ENCODE data around the gene CEP131.
"Not testable (repeated sequence)": the region's sequence is repeated elsewhere in the genome, so short reads cannot be mapped to it uniquely, and the experiment has no call there.

CEP131 gene

DNA sequence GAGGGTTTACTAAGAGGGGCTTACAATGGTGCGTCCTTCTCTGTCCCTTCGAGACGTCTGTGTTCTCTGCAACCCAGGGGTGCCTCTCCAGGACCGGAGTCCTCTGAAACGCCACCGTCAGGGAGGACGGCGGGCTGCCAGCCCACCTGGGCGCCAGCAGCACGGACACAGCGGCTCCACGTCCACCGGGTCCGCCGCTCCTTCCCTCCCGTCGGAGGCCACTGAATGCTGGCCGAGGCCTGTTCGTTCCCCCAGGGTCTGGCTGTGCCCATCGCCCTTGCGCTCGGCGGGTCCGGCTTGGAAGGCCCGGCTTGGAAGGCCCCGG is 15.7 kb upstream of the CEP131 start:
- no peak for DNase-seq

DNA sequence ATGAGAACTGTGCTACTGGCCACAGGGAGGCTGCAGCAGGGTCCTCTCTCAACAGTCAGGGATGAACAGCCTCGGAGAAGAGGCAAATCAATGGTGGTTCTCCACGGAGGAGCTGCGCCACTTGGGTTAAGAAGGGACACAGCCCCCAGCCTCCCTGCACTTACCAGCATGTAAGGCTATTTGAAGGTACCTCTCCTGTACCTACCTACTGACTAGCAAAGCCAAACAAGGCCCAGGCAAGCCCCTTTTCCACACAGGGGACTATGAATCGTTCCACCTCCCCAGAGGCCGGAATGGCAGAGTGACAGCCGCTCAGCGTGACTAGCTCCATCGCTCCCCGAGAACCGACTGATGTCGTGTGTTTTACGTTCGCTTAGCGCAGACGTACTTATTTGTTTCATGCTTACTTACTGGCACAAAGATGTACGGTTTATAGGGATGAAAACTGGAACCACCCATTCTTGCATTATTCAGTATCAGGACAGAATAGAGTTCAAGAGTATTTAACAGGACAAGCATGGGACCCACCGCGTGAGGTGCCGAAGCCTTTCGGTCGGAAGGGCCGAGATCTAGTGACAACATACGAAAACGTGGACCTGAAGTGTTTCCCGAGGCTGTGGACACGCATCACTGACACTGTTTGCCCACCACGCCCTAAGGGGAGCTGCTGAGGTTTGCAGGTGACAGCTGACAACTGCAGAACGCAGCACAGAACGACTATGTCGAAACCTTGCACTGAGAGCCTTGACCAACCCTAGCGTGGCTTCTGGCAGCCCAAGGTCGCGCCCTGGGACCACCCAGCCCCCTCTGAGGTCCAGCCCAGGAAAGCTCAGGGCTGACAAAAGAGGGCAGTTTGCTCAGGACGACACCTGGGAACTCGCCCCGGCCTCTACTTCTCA is 15.1 kb upstream of the CEP131 start:
- DNase-seq, result no peak

DNA sequence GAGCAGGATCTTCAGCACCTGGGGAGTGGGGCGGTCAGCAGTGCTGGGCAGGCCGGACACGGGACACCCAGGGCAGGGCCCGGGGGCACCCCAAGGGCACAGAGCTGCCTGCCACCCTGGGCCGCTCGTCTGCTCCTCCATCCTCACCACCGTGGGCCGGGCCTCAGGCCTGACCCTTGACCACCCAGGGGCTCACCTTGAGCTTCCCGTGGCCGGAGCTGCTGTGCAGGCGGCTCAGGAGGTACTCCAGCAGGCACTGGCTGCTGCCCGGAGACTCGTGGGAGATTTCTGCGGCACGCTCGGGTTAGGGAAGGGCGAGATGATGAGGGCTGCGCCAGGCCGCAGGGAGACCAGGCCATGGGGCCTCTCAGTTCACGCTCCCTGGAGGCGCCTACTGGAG is 14.0 kb upstream of the CEP131 start:
- DNase-seq, result no peak

DNA sequence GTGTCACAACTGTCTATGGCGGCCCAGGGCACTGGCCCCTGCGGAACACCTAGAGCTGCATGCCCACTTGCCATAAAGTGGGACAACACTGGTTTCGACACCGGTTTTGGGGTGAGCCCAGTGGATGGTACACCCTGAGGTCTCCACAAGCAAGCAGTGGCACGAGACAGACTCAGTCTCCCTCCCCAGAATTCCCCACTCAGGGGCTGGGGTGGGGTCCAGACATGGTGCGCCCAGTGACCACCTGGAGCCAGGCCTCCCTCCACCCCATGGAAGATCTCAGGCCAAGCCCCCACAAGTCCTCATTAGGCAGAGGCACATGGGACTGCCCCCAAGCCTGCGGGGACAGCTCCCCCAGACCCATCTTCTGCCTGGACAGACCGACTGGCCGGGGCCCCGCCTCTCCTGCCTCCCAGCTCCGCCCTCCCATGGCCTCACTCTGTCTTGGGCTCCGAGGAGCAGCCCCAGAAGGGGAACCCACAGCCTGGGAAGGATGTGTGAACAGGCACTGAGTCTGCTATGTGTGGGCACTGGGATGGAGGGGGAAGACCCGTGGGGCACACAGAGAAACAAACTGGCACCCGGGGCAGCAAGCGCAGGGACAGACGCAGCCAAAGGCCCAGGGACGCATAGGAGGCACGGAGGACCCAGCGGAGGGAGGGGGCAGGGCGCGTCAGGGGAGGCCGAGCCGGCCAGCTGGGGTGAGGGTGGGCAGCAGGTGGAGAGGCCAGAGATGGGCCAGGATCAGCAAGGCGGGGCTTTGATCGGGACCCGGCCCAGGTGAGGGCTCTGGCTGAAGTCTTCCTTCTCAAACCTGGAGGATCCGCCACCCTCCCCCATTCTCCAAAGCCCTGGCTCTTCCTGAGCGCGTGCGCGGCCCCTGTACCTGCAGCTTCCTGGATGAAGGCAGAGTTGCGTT is 13.3 kb upstream of the CEP131 start:
- DNase-seq, result no peak

DNA sequence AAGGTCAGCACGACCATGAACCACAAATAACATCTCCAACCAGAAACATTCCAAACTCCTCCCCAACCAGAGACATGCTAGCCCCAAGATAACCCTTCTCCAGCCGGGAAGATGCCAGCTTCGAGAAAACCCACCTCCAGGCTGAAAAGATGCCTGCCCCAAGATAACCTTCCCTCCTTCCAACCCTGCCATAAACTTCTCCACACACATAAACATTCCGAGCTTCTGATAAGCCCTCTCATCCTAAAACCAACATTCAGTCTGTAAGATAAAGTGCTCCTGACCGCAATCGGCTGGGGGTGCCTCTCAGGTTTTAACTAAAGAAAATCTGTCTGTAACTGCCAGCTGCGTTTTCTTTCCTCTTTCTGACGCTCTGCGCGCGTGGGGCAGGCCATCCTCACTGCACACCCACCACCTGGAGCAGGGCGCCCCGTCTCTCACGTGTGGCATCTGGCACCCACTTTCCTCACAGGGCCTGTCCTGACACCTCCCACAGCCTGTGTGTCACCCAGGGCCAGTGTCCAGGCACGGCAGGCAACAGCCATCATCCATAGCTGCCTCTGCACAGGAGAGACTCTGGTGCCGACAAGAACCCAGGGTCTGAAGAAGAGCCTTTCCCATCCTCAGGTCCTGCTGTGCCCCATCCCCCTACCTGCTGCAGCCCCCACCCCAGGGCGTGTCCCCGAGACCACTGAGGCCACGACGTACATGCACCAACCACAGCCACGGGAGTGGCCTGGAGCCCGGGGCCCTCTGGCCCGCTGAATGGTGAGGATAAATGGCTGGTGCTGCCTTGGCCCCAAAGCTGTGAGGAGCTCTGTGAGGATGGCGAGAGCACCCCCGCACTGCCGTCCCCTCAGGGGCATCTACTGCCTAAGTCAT is 12.4 kb upstream of the CEP131 start:
- no peak for DNase-seq

DNA sequence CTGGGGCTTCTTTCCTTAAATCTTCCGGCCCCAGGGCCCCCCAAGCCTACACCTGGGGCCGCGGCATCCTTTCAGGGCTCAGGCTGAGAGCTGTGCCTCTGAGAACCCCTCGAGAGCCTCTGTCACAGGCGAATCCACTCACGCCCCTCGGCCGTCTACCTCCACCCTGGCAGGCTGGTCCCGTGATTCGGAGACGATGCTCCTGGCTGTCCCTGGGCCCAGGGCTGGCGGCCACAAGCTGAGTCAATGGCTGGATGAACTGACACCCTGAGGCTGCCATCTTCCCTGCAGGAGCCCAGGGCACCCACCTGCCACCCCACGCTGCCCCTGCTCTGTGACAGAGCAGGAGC is 11.7 kb upstream of the CEP131 start:
- no peak for DNase-seq

DNA sequence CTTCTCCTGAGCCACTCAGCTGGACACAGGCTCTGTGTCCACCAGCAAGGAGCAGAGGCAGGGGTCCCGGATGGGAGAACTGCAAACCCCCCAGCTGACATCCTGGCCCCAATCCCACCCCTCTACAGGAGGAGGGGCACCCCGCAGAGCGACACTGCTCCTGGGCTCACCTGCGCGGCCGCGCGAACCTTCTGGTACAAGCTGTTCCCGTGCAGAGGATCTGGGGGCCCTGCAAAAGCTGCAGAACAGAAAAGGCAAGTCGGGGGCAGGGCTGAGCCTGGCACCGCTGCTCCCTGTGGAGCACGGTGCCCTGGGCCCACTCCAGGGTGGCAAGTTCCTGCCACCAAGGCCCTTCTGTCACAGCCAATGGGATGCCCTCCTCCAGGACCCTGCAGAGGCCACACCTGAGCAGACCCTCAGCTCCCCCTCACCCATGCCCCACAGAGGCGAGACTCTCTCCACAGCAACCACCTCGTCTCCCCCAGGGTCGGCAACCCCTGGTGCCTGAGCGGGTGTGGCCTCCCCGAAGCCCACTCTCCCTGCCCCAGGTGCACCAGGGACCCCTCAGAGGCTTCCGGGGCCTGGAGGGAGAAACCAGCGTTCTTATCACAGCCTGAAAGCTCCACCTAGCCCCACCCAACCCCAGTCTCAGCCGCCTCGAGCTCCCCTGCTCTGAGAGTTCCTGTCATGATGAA is 11.2 kb upstream of the CEP131 start:
- DNase-seq, result no peak

DNA sequence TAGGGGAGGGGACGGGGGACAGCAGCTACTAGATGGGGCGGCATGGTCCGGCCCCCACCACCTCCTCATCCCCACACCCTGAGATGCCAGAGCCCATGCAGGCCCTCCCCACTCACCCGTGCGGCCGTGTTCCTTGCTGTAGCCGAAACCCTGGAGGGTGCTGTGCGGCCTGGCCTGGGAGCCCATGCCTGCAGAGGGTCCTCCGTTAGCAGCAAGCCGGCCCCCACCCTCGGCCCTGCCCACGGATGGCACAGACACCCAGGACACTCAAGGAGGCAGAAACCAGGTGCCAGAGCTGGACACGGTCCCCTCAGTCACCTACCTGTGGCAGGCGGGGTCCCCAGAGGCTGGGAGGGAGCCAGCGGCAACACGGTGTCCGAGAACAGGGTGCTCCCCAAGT is 10.6 kb upstream of the CEP131 start:
- DNase-seq, result no peak

DNA sequence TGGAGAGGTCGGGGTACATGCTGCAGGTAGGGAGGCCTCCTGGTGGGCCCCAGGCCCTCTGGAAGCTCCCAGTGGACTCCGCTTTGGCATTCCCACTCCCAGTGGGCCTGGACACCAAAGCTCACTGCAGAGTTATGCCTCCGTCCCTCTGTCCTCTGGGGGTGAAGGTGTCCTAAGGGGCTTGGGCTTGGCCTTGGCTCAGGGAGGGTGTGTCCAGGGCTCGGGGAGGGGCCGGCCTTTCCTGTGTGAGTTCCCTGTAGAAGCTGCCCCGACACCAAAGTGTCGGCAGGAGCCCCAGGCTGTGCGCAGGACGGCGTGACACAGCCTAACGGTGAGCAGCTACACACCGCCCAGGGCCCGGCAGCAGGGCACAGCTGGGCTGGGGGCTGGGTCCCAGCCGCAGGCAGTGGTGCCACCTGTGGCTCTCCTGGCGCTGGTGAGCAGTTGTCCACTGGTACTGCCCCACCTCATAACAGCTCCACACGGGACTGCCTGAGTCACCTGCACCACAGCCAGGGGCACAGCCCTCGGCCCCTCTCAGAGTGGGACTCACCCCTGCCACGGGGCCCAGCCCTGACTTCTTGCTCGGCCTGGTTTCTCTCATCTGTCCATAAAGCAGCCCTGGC is 10.0 kb upstream of the CEP131 start:
- DNase-seq, result no peak

DNA sequence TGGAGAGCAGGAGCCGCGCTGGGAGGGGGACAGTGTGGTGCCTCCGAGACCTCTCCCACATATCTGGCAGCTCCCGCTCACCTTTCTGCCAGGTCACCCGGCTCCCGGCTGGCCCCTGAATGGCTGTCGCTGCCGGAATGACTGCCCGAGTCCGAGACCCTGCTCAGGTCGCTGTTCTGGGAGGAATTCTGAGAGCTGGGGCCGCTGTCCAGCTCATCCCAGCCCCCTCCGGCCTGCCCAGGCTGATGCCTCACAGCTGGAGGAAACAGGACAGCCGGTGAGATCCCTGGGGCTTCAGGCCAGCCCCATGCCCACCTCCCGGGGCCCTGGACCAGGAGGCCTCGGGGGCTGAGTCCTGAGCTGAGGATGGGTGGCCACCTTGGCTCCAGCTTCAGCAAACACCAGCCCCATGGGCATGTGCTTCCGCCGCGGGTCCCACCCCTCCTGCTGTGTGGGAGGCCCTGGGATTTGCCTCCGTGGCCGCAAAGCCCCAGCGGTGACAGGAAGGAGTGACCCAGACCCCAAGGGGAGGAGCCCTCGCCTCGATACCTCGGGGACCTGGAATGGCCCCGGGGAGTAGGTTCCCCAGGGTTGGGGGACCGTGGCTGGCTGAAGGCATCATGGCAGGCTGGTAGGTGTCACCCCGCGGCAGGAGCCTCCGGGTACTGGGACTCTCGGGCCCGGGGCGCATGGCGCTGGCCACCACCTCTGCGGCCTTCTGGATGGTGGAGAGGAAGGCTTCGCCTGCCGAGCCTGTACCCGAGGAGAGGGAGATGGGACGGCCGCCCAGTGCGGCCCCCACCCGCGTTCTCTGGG is 9.2 kb upstream of the CEP131 start:
- no peak for DNase-seq

DNA sequence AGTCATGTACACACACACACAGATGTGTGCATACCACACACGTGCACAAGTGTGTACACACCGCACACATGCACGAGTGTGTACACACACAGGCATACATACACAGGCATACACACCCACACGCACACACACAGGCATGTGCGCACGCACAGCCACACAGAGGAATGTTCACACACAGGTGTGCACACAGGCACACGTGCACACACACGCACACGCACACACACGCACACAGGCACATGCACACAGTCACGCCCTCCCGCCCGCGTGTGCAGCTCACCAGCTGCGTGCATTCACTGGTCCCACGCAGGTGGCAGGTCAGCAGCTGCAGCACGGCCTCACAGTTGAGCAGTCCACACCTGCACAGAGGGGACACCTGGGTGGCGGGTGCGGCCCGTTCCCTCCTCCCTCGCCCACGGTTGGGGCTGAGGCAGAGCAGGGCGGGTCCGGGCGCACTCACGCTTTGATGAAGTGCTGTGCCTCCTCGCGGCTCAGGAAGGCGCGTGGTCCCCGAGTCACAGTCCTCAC is 8.4 kb upstream of the CEP131 start:
- no peak for DNase-seq

DNA sequence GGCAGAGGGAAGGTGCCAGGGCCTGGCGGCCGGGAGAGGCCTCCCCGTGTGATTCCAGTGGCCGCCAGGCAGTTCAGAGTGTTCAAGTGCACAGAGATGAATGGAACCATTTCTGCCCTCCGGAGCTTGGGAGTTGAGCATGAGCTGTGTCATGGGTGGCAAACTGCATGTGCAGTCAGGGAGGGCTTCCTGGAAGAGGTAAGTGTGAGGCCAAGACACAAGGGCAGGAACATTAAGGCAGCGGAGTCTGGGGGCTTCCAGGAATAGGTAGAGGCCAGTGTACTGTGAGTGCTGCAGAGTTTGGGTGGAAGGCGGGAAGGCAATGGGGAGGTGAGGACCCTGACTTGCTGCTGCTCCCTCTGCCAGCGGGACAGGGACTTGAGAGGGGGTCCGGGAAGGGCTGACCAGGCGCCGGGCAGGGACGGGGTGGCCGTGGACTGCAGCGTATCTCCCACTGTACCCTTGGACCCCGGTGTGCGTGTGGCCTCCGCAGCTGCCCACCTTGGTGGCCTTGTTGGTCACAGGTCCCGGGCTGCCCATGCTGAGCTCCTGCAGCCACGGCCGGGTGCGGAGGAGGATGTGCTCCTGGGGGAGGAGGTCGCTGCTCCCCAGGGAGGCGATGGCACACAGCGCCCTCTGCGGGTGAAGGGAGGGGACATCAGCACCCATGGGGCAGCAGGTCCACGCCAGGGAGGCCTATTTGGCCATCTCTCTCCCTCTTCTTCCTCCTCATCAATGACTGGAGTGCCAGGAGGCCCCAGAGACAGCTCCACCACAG is 7.5 kb upstream of the CEP131 start:
- DNase-seq, result no peak

DNA sequence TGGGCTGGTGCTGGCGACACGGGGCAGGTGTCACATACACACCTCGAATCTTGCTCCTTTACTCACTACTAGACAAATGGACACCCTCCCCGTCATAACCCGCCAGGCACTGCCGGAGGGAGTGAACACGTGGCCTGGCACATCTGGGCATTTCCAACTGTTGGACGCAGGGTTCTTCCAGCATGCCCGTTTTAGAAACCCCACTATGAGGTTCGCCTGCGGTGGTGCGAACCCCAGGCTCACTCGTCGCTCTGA is 6.8 kb upstream of the CEP131 start:
- no peak for DNase-seq

DNA sequence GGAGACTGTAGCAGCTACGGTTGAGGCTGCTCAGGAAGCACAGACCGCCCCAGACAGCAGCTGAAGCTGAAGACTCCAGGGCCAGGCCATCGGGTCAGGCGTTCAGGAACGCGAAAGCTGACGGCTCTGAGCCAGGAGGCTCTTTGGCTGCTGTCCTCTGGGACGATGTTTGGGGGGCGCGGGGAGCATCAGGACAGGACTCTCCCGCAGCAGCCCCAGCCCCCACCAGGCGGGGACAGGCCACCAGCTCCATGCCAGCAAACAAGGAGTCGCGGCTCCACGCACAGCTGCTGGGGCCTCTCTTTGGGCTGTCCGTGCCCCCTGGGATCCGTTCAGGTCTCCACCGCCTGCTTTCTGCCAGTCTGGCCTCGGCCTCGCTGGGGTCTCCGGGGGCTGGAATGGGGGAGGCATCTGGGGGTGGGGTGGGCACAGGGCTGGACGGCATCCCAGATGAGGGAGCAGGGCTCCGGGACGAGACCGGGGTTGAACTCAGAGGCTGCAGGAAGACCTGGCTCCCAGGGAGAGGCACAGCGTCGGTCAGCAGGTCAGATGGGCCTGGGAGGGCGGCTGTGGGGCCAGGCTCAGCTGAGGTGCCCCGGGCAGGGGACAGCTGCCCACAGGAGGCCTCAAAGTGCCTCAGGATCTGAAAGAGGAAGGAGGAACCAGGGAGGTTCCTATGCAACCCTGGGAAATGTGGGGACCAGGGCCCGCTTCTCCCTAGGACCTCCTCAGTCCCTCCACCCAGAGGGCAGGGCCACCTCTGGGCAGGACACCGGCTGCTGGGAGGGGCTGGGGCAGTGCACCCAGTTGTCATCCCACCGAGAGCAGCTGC is 6.3 kb upstream of the CEP131 start:
- DNase-seq, result no peak

DNA sequence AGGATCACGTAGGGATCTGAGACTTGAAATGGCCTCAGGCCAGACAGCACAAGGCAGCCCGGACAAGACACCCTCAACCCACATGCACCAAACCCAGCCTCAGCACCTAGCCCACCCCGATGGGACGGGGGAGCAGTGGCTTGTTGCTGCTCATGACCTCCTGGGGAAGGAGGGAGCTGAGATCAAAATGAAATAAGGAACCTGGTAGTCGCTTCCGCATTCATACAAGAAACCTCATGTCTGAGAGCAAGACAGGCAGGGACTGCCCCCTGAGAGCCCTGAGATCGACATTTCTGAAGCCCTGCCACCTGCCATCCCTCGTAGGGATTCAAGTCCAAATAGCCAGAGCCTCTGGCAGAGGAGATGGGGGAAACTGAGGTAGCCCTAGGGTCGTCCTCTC is 5.7 kb upstream of the CEP131 start:
- DNase-seq, result no peak

DNA sequence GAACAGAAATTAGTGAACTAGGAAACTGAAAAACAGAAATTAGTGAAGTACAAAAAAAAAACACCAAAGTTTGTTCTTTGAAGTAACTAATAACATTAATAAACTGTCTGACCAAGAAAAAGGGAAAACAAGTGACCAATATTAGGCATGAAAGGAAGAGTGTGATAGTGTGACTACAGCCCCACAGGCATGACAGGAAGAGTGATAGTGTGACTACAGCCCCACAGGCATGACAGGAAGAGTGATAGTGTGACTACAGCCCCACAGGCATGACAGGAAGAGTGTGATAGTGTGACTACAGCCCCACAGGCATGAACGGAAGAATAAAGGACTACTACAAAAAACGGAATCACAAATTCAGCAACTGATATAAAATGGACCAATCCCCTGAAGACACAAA is 4.9 kb upstream of the CEP131 start:
- DNase-seq, result not testable (repeated sequence)

DNA sequence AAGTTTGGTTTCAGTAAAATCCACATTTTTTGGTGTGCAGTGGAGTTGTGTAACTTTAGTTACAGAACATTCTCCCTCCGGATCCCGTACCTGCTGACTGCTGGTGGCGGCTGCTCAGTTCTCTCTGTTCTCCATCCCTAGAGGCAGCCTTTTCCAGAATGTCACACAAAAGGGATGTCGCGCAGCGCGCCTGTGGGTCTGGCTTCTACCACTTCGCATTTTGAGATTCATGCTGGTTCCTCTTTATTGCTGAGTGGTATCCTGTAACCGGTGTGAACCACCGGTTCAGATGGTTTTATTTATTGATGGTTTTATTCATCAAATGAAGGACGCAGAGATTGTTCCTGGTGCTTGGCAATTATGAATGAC is 981 bp upstream of the CEP131 start:
- no peak for DNase-seq

DNA sequence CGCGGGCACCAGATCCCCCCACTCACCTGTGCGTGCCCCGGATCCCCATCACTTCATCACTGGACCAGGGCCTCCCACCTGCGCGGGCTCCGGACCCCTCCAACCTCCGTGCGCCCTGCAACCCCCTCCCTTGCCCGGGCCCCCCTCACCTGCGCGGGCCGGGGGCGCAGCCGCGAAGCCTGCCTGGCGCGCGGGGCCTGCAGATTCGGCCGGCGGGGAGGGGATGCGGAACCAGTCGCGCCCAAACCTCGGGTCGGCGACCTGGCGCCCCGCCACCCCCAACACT is 202 bp downstream of the CEP131 start:
- no peak for DNase-seq

DNA sequence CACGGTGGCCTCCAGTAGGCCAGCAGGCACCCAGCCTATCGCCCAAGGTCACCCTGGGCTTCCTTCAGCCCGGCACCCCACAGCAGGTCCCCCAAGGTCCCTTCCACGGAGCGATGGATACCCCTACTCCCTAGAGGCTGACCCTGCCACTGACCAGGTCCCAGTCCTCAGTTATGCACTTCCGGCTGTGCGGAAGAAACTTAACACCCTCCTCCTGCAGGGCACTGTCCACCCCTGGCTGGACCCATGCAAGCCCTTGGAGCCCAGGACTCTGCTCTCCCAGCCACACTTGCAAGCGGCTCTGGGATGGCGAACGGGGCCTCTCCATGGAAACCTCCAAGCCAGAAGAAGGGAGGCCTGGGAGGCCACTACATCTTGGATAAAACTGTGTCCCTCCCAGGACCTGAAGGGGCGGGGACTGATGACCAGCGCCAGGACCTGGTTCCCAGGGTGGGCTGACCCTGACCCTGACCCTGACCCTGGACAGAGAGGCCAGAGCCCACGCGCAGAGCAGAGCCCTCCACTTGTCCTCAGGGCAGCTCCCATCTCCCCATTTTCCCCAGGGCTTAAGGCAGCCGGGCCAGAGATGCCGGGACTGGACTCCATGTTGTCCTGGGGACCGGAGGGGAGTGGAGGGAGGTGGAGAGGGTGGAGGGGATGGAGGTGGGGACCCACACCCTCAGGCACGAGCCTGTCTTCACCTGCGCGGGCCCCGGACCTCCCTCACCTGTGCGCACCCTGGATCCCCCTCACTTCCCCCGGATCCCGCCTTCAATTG is 734 bp downstream of the CEP131 start:
- DNase-seq, result no peak
